GOT3 (cell line): ENCODE results near the gene PP2D1.
"Not testable (repeated sequence)": the region's sequence is repeated elsewhere in the genome, so short reads cannot be mapped to it uniquely, and the experiment has no call there.

Source experiments
- DNase-seq: peaks from one replicate; lab custom pipeline; 2025; ENCODE audit warnings: mixed read lengths; lab: John Stamatoyannopoulos, UW

Gene PP2D1

DNA sequence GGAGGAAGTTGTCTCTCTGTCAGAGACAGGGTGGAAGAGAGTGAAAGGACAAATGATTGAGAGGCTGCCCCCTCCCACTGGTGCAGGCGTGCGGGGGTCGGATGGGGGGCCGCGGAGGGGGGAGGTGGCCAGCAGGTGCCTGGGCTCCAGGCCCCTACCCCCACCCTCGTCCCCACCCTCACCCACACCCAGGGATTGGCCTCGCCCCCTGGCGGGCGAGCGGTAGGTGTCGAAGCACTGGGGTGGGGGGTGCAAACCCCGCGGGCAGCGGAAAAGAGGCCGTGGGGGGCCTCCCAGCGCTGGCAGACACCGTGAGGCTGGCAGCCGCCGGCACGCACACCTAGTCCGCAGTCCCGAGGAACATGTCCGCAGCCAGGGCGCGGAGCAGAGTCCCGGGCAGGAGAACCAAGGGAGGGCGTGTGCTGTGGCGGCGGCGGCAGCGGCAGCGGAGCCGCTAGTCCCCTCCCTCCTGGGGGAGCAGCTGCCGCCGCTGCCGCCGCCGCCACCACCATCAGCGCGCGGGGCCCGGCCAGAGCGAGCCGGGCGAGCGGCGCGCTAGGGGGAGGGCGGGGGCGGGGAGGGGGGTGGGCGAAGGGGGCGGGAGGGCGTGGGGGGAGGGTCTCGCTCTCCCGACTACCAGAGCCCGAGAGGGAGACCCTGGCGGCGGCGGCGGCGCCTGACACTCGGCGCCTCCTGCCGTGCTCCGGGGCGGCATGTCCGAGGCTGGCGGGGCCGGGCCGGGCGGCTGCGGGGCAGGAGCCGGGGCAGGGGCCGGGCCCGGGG, 27.9 kb upstream of the PP2D1 start, which contains the start of gene KAT2B:
Gene KAT2B, plus strand, starts transcription at position 682 of the 783 bp plus-strand sequence. Its CDS starts 32 bp downstream, at position 714.
- DNase-seq: no peak

DNA sequence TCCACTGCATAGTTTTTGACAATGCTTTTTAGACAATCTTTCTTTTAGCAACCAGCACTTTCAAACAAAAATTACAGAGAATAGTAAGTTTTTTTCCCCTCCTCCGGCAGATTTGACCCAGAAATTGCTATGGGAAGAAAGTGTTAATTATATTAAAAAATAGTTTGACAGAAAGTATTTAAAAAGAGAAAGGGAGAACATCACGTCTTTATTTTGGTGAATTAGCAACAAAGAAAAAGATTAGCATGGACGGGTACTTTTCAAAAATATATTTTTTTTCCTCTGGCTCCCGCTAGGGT, 27.4 kb upstream of the PP2D1 start:
- DNase-seq: no peak

DNA sequence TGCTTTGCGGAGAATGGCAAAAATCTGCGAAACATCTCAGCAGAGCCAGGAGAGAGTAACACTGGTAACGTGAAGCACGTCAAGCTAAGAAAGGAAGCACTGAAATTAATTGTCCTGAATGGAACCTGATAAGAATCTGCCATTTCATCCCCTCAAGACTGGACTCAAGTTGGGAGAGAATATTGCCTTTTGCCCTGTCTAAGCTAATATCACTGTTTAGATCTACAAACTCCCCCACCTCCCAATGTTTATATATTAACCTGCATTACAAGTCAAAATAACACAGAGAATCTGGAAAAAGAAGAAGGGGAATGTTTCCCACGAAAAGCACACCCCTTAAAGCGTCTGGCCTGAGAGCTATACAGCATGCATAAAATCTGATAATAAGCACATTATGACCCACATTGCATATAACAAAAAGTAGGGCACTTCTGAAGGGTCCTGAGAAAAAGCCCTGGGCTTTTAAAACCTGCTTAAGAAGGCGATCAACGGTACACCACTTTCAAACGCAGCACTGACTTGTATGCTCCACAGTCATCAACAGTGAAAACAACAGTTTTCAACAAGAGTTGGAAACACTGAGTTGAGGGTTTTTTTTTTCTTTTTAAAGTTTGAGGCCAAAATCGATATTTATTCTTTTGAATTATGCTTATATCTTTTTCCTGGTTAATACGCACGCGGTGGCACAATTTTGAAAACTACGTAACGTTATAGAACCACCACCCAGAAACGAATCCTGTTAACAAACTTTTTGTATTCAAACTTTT, 26.8 kb upstream of the PP2D1 start:
- DNase-seq: no peak

DNA sequence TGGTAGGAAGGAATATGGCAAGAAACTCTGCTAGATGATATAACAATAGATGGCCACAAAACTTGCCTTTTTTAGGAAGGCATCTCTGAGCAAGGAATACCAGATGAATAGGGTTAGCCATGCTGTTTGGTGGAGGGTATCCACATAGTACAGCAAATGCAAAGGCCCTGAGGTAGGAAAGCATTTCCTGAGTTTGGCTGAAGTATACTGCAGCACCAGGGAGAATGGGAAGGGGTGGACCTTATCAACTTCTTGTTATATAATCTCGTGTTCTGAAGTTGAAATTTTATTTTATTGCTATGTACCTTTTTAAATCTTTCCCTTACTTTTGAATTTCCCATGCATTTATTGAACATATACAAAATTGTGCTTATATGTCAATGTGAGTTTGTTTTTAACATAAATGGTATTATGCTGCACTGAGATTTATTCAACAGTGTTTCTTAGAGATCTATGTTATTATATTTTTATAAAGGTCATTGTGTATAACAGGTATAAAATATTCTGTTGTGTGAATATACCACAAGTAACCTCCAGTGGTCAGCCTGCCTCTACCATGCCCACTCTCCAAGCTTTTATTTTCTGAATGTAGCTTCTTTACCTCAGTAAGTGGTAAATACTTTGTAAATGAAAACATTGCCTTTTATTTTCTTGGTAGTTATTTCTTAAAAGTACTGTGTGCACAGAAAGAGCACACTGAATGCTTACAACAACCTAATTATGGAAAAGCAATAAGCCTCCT, 25.4 kb upstream of the PP2D1 start:
- DNase-seq: no peak

DNA sequence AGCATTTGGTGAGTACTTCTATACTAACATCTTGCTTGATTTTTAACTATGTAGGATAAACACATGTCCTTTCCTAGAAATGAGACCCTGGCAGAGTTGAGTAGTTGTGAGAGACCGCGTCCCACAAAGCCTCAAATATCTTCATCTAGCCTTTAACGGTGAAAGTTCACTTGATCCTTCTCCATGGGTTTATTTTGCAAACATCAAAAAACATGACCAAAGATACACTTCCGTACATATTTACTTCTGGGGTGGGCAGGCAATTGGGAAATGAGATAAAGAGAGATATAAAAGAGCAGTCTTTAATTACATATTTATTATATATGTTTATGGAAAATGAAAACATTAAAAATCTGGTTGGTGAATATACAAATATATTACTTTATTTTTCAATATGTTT, 23.0 kb upstream of the PP2D1 start:
- no peak for DNase-seq

DNA sequence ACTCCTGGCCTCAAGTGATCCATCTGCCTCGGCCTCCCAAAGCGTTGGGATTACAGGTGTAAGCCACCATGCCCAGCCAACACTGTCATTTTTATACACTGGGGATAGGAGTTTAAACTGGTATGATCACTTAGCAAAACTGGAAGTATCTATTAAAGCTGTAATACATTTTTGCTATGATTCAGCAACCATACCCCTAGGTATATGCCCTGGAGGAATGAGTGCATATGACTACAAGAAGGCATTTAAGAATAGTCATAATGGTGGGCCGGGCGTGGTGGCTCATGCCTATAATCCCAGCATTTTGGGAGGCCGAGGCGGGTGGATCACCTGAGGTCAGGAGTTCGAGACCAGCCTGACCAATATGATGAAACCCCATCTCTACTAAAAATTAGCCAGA, 19.9 kb upstream of the PP2D1 start:
- DNase-seq: not testable (repeated sequence)

DNA sequence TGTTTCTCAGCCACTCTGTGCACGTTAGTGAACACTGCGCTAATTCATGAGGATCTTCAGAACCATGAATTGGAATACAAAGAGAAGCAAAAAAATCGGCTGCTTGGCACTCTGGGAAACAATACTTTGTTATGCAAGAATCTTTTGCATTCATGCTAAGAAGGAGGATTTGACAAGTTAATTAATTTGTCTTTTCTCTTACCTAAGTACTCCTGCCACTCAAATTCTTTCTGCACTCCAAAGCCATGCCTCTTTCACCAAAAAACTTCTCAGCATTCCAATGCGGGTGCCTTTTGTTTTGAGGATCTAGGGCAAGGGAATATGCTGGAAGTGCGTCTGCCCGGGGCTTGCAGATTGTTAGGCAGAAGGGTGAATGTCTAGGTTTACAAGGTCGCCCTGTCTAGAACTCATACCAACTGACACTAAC, 16.9 kb upstream of the PP2D1 start:
- DNase-seq: no peak

DNA sequence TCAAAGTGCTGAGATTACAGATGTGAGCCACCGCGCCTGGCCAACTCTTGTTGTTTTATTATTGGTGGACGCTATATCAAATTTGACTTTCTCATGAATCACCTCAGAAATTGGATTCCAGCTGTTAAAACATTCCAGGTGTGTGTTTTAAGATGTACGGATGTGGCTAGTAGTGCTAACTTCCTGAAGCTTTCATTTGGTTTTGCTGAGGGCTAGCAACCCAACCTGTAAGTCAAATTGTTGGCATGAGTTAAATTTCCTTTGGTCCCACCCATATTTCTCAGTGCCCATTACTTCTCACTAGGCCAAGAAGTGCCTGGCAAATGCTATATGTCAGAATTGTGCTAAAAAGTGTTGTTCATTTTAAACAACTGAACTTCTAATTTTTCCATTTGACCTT, 15.1 kb upstream of the PP2D1 start:
- DNase-seq: no peak

DNA sequence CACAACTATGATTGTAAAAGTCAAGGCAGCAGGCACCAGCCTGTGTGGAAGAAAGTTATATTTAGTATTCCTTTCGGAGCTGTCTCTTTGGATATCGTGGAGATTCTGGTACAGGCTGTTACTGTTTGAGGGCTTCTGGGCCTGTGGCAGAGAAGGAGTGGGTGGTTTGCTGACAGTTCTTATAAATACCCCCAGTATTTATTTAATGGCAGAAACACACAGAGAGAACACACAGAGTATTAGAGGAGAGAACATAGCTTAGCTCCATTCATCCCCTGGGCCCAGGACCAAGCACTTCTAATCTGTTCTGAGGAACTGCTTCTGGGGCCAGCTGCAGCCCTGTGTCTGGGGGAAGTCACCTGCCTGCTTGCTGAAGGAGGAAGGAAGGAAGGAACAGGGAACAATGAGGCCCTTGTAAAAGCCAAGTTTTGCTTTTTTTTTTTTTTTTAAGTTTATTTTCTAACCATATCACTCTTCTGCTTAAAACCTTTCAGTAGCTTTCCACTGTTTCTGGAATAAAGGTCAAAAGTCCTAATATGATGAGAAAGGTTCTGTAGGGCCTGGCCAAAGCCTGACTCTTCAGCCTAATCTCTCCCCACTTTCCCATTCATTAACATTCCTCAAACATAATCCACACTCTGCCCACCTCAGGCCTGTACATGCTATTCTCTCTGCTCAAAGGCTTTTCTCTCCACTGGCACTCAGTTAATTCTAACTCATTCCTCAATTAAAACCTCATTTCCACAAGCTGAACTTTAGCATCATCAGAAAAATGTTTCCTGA, 11.8 kb upstream of the PP2D1 start:
- no peak for DNase-seq

DNA sequence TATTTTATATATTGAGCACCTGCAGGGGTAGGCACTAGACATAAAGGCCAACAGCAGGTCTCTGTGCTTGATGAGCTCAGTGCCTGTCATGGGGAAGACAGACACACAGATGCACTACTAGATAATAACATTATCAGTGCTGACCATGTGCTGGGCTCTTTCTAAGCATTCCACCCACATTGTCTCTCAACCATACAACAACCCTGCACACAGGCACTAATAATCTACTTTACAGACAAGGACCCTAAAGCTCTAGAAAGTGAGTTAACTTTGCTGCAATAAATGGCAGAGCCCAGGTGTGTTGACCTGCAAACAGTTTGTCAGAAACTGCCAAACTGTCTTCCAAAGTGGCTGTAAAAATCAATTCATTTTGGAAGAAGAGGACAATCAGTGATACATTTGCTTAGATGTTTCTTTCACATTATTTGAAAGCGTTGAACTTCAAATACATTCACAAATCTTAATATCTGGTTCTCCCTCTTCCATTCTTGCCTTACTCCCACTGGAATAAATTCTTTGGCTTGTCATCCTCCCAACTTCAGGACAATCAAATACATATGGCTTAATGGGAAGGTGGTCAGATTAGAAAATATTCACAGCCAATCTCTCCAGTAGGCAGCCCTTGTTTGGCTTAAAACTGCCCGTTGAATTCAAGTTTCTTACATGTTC, 11.0 kb upstream of the PP2D1 start:
- no peak for DNase-seq

DNA sequence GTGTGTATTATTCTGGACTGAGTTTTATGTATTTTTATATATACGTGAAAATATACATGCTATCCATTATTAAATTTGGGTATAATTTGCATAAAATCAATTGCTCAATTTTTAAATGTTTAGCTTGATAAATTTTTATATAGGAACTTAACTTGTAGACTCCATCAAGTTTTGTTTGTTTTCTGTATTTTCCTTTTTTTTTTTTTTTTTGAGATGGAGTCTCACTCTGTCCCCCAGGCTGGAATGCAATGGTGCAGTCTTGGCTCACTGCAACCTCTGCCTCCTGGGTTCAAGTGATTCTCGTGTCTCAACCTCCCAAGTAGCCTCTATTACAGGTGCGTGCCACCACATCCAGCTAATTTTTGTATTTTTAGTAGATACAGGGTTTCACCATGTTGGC, 4.0 kb upstream of the PP2D1 start:
- DNase-seq: not testable (repeated sequence)

DNA sequence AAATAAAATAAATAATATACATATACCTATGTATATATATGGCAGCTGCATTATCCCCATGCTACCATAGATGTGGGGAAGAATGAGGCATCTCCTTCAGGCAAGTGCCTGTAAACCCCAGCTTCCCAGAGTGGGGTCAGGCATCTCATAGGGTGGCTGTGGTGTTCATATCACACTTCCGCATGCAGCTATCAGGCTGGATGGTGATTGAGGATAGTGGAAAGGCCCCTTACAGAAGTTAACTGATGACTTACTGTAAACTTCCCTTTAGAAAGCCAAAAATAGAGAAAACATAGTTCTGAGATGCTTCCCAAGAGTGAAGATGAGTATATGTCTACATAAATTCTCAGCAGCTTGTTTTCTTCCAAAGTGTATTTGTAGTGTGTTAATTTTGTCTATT, 3.5 kb upstream of the PP2D1 start:
- no peak for DNase-seq

DNA sequence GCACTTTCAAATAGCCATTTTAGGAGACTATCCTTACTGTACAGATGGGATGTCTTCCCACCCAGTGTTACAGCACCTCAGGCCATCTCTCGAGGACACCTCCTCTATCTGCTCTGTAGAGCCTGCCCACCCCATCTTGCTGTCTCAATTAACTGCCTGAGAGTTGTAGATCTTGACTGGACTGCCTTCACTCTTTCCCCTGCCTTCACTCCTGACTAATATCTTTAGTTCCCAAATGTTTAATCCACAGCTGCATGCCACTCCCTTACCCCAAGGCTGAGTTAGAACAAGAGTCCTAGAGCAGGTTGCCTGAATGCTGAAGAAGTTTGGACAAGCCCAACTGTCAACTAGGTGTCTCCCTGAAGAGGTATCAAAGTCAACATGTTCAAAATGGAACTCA, 1.3 kb upstream of the PP2D1 start:
- no peak for DNase-seq

DNA sequence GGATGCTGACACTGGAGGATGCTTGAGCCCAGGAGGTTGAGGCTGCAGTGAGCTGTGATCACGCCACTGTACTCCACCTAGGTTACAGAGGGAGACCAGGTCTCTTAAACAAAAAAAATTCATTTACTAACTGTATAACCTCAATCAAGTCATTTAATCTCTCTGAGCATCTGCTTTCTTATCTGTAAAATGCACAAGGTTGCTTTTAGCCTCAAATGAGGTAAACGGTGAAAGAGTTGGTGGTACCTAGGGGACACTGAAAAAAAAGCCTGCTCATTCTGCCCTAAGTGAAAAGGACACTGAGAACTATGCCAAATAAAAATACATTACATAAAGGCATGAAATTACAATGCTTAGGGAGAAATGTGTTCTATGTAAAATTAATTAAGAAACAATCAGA, 3.4 kb downstream of the PP2D1 start:
- DNase-seq: no peak

DNA sequence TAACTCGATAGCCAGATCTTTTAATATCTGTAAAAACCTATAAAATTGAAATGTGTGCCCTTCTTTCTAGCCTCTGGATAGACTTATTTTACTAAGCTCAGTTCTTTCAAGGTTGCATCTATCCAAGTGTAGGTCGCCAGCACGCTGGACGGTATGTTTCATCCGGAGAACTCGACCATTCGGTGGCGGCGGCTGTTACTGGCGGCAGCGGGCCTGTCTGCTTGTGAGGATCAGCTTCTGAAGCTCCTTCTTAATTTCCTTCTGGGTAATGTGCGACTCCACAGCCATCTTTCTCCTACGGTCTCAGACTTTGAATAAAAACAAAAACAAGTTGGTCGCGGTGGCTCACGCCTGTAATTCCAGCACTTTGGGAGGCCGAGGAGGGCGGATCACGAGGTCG, 4.1 kb downstream of the PP2D1 start:
- no peak for DNase-seq

DNA sequence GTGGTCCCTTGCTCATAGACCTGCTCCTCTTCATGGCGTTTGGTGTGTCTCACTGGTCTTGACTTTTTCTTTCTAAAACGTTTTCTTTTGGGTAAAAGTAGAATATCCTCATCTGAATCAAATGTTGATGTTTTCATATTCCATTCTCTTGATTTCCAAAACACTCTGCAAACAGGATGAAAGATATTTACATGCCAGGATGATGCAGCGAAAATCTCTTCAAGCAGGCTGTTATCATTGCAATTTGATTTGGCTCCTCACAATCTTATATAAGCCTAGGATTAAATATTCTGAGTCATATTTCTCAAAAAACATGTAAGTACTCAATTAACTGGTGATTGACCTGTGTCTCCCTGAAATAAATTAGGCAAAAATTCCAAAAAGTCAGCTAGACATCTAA, 10.1 kb downstream of the PP2D1 start:
- no peak for DNase-seq

DNA sequence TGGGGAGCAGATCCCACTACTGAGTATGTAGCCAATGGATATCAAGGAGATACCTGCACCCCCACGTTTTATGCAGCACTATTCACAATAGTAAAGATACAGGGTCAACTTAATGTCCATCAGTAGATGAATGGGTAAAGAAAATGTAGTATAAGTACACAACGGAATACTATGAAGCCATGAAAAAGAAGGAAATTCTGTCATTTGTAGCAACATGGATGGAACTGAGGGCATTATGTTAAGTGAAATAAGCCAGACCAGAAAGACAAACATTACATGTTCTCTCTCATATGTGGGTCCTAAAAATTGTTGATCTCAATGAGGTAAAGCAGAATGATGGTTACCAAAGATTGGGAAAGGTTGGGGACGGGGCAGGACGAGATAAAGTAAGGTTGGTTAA, 14.6 kb downstream of the PP2D1 start:
- DNase-seq: no peak

DNA sequence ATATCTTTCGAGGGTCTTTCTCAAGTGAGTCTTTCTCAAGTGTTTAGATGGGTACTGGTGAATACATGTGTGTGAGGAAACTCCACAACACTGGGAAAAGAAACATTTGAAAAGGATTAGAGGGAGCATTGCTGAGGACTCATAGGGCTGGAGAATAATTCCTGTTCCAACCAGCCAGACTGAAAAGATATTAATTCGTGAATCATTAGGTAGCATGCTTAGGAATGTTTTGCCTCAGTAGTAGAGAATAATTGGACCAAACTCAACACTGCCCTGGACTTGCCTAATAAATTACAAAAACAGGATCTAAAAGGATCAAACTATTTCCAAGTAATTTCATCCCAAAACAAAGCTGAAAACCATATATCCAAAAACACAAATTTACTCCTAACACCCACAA, 17.3 kb downstream of the PP2D1 start:
- DNase-seq: no peak

DNA sequence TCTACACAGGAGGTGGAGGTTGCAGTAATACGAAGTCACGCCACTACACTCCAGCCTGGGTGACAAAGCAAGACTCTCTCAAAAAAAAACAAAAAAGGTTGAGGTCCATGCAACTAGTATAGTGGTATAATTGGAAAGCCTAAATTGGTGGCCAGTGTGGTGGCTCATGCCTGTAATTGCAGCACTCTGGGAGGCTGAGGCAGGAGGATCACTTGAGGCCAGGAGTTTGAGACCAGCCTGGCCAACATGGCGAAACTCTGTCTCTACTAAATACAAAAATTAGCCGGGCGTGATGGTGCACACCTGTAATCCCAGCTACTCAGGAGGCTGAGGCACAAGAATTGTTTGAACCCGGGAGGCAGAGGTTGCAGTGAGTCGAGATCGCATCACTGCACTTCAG, 23.2 kb downstream of the PP2D1 start:
- not testable (repeated sequence) for DNase-seq

DNA sequence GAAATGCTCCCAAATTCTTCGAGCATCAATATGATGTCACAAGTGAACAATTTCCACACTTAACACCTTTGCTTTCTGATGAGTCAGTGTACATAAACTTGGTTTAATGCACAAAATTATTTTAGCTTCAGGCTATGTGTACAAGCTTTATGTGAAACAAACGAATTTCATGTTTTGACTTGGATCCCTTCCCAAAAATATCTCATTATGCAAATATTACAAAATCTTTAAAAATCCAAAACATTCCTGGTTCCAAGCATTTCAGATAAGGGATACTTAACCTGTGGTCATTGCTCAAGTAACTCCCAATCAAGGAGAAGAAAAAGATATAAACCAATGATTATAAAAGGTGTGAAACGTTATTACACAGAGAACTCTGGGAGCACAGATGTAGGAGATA, 40.0 kb downstream of the PP2D1 start:
- no peak for DNase-seq

DNA sequence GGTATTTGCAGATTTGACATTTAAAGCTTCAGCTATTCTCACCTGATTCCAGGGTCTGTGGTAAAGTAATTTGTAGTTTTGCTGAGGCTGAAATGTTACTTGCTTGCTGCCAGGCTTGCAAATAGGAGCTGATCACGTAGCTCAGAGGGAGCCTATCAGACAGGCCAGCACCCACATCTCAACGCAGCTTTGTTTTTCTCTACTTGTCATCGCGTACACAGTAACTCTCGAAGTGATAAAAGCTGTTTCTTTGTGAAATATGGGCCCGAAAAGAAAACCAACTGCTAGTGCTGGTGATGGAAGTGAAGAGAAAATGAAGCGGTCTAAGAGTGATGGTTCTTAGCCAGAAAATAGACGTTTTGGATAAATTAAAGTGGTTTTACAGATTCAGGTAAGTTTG, 41.7 kb downstream of the PP2D1 start:
- no peak for DNase-seq

DNA sequence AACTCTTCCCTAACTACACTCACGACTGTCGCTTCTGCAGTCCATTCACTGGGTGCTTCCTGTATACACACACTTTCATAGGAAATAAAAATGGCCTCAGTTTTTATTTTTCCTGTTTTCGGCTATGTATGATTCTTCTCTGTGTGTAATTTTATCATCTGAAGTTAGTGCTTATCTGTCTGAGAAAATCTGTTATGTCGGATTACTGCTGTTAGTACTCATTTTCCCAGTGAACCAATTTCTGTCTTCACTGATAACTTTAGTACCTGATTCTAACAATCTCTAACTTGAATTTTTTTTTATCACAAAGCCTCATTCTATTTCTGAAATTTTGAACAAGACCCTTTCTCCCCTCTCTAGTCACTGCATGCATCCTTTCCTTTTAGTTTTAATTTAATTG, 44.3 kb downstream of the PP2D1 start:
- no peak for DNase-seq
